Measurements from ENCODE around the gene SUN1. TPM values are rescaled to one million over a fixed set of nuclear protein-coding genes. Genes with fewer than 3 reads are reported as not detected.

SUN1 gene
- total and polyA plus RNA-seq, 2 donors (not counting 1 experiment from before 2014, with no cell fraction given) = 185 to 220 TPM

GRCh38 chr7:891805-892204 lies 59.5 kb downstream of the SUN1 start:
- no peak for DNase-seq (ENCODE audit: low read depth in 2 of 2)
- no peaks in the 10 kb centered on the region for H3K4me1 ChIP-seq (ENCODE audit: control insufficient read depth, extremely low read depth, insufficient read depth, low read length)
- H3K4me3 ChIP-seq (replicated peaks in 1 of 4; ENCODE audit: control extremely low read depth in 1 of 4, insufficient read depth in 1 of 4, low read depth in 3 of 4, low read length in 4 of 4) = no peak overlapping the region
- no peak overlapping the region for H3K4me2 ChIP-seq (ENCODE audit: extremely low read depth, insufficient read depth, low read length)
- no peaks in the 10 kb centered on the region for H3K79me2 ChIP-seq (ENCODE audit: control insufficient read depth, insufficient read depth, low read length)
- no peak overlapping the region for H3K27ac ChIP-seq (ENCODE audit: insufficient read depth, low read length)
- H2AFZ ChIP-seq (ENCODE audit: low read length) = no peak overlapping the region
- H3K36me3 ChIP-seq (ENCODE audit: control insufficient read depth, insufficient read depth, low read length) = peaks cover 43% of the 10 kb centered on the region
- H3K9me3 ChIP-seq (ENCODE audit: control insufficient read depth, insufficient read depth, low read depth, low read length) = no peaks in the 10 kb centered on the region
- TF ChIP-seq CTCF (conservative IDR thresholded peaks at IDR 0.05 in 1 of 2, IDR thresholded peaks at IDR 0.05 in 1 of 2; ENCODE audit: low read depth in 1 of 2, low read length in 2 of 2) (no peak), EZH2 (IDR thresholded peaks at IDR 0.05; ENCODE audit: low read length, missing control alignments) (no peak)
- no peaks in the 10 kb centered on the region for H3K27me3 ChIP-seq (ENCODE audit: control insufficient read depth, insufficient read depth, low read length)
- H4K20me1 ChIP-seq (ENCODE audit: control insufficient read depth, extremely low read depth, insufficient read depth, low read length) = no peaks in the 10 kb centered on the region
- H3K9ac ChIP-seq (ENCODE audit: insufficient read depth, low read length) = no peak overlapping the region

- H3K36me3 ChIP-seq (ENCODE audit: control insufficient read depth, insufficient read depth, low read length) = peaks cover 40% of the 10 kb centered on the region
- TF ChIP-seq CTCF (conservative IDR thresholded peaks at IDR 0.05 in 1 of 2, IDR thresholded peaks at IDR 0.05 in 1 of 2; ENCODE audit: low read depth in 1 of 2, low read length in 2 of 2) (no peak), EZH2 (IDR thresholded peaks at IDR 0.05; ENCODE audit: low read length, missing control alignments) (no peak)
- DNase-seq (ENCODE audit: low read depth in 2 of 2) = no peak
Measured at GRCh38 chr7:892648-893593, 60.6 kb downstream of the SUN1 start.

GRCh38 chr7:893686-894085 lies 61.4 kb downstream of the SUN1 start:
- no peak overlapping the region for H3K4me2 ChIP-seq (ENCODE audit: extremely low read depth, insufficient read depth, low read length)
- no peaks in the 10 kb centered on the region for H3K9me3 ChIP-seq (ENCODE audit: control insufficient read depth, insufficient read depth, low read depth, low read length)
- H3K79me2 ChIP-seq (ENCODE audit: control insufficient read depth, insufficient read depth, low read length) = no peaks in the 10 kb centered on the region
- H3K9ac ChIP-seq (ENCODE audit: insufficient read depth, low read length) = no peak overlapping the region
- H2AFZ ChIP-seq (ENCODE audit: low read length) = no peak overlapping the region
- no peaks in the 10 kb centered on the region for H3K27me3 ChIP-seq (ENCODE audit: control insufficient read depth, insufficient read depth, low read length)
- DNase-seq (ENCODE audit: low read depth in 2 of 2) = no peak
- no peak overlapping the region for H3K27ac ChIP-seq (ENCODE audit: insufficient read depth, low read length)
- H4K20me1 ChIP-seq (ENCODE audit: control insufficient read depth, extremely low read depth, insufficient read depth, low read length) = no peaks in the 10 kb centered on the region
- TF ChIP-seq CTCF (conservative IDR thresholded peaks at IDR 0.05 in 1 of 2, IDR thresholded peaks at IDR 0.05 in 1 of 2; ENCODE audit: low read depth in 1 of 2, low read length in 2 of 2) (no peak), EZH2 (IDR thresholded peaks at IDR 0.05; ENCODE audit: low read length, missing control alignments) (no peak)
- peaks cover 36% of the 10 kb centered on the region for H3K36me3 ChIP-seq (ENCODE audit: control insufficient read depth, insufficient read depth, low read length)
- H3K4me1 ChIP-seq (ENCODE audit: control insufficient read depth, extremely low read depth, insufficient read depth, low read length) = no peaks in the 10 kb centered on the region
- no peak overlapping the region for H3K4me3 ChIP-seq (replicated peaks in 1 of 4; ENCODE audit: control extremely low read depth in 1 of 4, insufficient read depth in 1 of 4, low read depth in 3 of 4, low read length in 4 of 4)

More at GRCh38 chr7:892648-893593, 60.6 kb downstream of the SUN1 start:
- Histone ChIP-seq H3K4me1 (ENCODE audit: control insufficient read depth, extremely low read depth, insufficient read depth, low read length) (no peaks in the 10 kb centered on the region), H4K20me1 (ENCODE audit: control insufficient read depth, extremely low read depth, insufficient read depth, low read length) (no peaks in the 10 kb centered on the region), H3K9me3 (ENCODE audit: control insufficient read depth, insufficient read depth, low read depth, low read length) (no peaks in the 10 kb centered on the region), H3K79me2 (ENCODE audit: control insufficient read depth, insufficient read depth, low read length) (no peaks in the 10 kb centered on the region), H3K4me2 (ENCODE audit: extremely low read depth, insufficient read depth, low read length) (no peak overlapping the region), H3K4me3 (replicated peaks in 1 of 4; ENCODE audit: control extremely low read depth in 1 of 4, insufficient read depth in 1 of 4, low read depth in 3 of 4, low read length in 4 of 4) (no peak overlapping the region), H2AFZ (ENCODE audit: low read length) (no peak overlapping the region), H3K9ac (ENCODE audit: insufficient read depth, low read length) (no peak overlapping the region), H3K27me3 (ENCODE audit: control insufficient read depth, insufficient read depth, low read length) (no peaks in the 10 kb centered on the region), H3K27ac (ENCODE audit: insufficient read depth, low read length) (no peak overlapping the region)

Measured in fibroblast of lung (primary cell).